Measurements from ENCODE around the gene BRPF1.

BRPF1 gene, protein sequence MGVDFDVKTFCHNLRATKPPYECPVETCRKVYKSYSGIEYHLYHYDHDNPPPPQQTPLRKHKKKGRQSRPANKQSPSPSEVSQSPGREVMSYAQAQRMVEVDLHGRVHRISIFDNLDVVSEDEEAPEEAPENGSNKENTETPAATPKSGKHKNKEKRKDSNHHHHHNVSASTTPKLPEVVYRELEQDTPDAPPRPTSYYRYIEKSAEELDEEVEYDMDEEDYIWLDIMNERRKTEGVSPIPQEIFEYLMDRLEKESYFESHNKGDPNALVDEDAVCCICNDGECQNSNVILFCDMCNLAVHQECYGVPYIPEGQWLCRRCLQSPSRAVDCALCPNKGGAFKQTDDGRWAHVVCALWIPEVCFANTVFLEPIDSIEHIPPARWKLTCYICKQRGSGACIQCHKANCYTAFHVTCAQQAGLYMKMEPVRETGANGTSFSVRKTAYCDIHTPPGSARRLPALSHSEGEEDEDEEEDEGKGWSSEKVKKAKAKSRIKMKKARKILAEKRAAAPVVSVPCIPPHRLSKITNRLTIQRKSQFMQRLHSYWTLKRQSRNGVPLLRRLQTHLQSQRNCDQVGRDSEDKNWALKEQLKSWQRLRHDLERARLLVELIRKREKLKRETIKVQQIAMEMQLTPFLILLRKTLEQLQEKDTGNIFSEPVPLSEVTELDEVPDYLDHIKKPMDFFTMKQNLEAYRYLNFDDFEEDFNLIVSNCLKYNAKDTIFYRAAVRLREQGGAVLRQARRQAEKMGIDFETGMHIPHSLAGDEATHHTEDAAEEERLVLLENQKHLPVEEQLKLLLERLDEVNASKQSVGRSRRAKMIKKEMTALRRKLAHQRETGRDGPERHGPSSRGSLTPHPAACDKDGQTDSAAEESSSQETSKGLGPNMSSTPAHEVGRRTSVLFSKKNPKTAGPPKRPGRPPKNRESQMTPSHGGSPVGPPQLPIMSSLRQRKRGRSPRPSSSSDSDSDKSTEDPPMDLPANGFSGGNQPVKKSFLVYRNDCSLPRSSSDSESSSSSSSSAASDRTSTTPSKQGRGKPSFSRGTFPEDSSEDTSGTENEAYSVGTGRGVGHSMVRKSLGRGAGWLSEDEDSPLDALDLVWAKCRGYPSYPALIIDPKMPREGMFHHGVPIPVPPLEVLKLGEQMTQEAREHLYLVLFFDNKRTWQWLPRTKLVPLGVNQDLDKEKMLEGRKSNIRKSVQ (N-terminal part only)

DNA sequence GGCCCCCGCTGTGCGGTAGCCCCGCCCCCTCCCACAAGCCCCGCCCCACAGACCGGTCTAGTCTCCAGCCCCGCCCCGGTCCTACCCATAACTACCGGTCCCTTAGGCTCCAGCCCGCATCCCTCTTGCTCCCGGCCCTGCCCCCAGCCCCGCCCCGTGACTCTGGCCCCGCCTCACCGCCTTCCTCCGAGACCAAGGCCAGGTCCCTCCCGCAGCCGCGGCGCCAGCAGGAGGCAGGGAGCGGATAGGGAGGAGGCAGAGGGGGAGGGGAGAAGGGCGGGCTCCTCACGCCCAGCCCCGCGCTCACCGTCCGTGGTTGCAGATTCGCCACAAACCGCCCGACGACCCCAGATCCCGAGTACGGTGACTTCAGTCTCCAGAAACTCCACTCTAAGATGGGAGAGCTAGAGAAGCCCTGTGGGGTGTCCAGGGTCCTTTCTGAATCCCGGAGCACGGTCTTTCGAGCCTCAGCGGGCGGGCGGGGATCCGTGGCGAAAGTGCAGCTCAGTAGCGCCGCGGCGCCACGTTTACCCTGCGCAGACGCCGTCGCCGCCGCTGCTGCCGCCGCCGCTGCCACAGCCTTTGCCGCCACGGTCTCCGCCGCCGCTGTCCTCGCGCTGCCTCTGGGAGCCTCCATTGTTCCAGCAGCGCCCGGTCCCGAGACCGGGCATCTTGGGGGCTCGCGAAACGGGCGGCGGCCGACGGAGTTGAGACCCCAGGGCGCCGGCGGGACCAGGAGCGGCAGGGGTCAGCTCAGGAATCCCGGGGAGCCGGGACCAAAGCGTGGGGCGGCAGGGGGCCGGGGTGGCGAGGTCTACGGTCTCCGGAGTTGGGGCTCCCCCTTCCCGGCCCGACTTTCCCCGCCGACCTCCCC is at the start of gene BRPF1:
TSS of gene BRPF1 (plus strand) at position 530 of the 874 bp plus-strand sequence. CDS start 2,406 bp downstream, outside the sequence.
- peak; percentile 99 for DNase-seq (ENCODE audit: low read depth)

DNA sequence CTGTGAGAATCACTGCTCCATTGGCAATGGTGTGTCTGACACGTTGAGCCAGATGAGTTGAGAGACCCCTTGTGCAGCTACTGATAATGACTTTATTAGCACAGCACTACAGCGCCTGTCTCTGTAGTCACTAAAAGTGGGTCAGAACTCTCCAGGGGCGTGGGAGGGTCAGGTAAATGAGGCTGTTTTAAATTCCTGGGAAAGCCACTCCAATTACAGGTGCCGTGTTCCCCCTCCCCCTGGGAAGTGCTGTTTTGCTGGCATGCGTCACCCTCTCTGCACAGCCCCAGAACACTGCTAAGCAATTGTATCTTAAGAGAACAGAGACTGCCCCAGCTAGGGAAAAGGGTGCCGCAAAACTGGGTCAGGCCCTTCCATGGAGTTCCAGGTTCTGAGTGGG is 49.4 kb upstream of the BRPF1 start:
- DNase-seq (ENCODE audit: low read depth), result no peak

DNA sequence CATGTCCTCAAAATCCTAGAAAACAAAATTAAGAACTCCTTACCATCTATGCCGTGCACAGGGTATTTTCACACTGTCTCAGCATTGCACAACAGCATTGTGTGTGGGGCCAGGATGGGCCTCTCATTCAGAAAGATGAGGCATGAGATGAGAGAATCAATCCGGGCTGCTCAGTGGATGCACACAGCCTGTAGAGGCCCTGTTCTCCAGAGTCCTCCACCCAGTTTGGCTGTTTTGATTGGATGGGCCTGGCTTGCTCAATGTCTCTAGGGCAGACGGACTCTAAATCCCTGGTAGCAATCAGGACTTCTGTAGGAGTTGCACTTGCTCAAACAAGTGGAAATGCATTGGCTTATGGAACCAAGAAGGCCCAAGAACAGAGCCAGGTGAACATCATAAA is 48.1 kb upstream of the BRPF1 start:
- no peak for DNase-seq (ENCODE audit: low read depth)

DNA sequence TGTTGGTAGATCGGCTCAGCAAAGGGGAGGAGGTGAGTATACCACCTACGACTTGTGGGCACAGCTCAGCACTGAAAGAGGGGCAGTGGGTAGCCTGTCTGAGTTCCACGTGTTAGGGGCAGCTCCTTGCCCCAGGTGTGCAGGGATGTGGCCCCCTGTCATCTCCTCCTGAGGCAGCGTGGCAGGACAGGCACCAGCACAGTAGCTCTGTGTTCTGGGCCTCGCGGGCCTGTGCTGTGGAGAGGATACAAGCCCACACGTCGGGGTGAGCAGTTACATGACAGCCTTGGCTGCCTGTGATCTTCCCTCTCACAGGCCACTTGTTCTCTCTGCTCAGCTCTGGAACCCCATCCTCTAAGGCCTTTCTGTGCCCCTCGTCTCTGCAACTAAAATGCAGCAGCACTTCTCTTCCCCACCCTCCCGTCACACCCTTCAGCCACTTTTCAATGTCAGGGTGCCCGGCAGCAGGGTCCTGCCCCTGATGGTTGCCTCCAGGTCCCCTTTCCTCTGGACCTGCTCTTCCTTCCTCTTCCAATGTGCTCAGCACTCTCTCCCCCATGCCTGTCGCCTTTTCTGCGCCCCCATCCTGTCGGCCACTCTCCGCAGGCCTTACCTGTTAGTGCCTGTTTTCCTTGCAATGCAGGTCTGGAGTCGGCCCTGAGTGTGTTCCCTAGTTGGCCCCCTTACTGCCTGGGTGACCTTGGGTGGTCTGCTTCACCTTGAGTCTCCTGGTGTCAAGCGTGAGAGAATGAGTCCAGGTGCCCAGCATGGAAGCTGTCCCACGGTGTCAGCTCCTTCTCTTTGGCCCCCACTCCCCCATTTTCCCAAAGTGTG is 46.1 kb upstream of the BRPF1 start:
- DNase-seq (ENCODE audit: low read depth), result no peak

DNA sequence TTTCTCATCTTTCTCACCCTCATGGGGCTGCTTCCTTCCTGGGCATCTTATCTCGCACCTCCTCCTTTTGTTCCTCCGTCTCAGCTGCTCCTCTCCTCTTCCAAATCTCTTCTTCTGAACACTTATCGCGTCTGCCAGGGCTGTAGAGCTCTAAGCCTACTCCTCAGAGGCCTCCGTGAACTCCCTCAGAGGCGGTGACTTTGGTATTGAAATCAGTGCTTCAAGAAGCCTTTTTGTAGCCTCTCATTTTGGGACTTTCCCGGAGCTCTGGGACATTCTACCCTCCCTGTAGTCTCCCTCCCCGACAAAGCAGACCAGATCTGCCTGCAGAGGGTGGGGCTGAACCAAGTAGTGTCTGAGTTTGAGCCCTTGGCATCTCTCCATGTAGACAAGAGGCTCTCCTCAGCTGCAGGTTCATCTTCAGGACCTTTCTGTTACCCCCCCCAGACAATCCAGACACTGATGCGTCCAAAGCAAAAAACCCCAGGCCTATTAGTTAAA is 45.4 kb upstream of the BRPF1 start:
- DNase-seq (ENCODE audit: low read depth), result no peak

DNA sequence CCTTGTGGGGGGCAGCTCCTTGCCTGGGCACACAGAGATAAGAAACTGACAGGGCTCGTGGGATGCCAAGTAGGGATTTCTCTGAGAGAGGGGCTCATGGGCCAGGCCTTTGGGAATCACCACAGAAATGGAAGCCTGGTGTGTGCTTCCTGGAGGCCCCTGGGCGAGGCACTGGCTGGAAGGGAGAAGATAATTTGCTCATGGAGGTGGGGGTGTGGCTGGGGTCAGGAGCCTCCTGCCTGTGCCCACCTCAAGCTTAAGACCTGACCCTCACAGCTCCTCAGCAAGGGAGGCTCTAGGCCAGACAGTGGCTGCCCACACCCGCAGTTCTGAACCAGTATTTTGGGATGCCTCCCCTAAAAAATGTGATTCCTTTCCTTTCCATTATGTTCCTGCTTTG is 44.8 kb upstream of the BRPF1 start:
- DNase-seq (ENCODE audit: low read depth), result no peak

DNA sequence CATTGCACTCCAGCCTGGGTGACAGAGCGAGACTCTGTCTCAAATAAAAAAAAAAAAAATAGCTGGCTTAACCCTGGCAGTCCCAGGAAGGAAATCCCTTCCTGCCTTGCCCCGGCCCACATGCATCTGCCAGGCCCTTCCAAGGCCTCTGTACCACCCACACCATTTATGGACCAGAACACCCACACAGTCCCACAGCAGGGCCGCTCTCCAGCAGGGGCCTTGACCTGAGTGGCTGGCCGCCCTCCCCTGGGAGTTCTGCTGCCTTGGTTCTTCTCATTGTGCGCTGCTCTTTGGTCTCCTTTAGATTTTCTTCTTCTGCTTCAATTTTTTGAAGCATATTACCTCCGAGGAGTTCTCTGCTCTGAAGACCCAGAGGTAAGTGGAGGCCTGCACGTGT is 44.0 kb upstream of the BRPF1 start:
- DNase-seq (ENCODE audit: low read depth), result no peak

DNA sequence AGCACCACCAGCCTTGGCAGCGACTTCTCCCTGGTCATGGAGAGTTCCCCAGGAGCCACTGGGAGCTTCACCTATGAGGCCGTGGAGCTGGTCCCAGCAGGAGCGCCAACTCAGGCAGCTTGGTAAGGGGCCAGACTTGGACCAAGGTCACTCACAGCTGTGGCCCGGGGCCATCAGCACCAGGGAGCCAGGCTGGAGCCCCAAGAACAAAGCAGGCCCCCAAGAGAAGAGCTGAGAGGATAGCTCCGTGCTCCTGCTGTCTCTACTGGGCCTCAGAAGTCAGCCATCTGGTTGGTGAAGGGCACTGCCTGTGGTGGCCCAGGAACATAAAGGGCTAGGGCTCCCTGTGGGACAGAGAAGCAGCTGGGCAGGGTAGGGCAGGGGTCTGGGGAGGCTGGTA is 42.6 kb upstream of the BRPF1 start:
- DNase-seq (ENCODE audit: low read depth), result no peak

DNA sequence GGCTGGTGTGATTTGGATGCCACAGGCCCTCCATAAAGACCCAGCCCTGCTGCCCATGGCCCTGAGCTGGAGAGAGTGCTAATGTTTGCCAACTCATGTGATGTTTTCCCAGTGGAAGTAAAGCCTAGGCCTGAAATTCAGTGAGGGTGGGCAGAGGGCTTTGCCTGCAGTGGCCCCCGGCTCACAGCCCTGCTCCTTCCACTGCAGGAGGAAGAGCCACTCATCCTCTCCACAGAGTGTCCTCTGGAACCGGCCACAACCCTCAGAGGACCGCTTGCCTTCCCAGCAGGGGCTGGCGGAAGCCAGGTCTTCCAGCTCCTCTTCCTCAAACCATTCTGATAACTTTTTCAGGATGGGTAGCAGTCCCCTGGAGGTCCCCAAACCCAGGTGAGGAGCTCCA is 41.8 kb upstream of the BRPF1 start:
- no peak for DNase-seq (ENCODE audit: low read depth)

DNA sequence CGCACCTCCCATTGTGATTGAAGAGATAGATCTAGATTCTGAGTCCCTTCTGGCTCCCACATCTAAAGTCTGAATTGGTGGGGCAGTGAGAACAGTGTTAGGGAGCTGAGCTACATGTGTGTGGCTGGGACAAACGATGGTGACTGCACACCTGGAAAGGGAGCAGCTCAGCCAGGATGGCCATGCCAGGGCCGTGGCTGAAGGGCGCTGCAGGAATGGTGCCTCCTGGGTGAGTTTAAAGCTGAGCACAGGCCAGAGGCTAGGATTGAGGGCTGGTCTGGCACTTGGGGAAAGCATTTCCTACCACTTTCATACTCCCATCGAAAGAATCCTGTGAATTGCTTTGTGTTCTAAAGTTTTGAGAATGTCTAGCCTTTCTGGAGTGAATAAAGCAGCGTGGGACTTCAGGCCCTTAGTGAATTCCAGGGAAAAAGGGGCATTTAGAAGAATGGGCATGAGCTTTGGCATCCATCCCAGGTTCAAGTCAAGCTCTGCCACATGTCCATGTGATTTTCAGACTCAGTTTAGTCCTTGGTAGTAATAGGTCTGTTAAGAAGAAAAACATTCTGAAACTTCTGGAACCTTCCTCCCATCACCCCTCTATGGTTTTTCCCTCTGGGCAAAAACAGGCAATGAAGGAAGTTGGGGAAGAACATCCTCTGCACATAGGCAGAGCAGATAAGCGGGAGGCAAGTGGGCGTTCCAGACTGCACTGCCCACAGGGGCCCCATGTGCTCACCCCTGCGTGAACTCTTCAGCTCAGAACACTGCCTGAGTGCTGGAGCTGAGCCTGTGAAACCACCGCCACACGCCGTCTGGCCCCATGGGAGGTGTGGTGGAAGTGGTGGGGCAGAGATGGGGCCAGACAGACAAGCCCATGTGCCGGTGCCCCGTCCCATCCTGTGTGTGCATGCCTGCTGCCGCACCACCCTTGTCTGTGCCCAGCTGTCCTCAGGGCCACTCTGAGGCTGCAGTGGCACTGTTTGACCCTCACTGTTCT is 40.8 kb upstream of the BRPF1 start:
- DNase-seq (ENCODE audit: low read depth), result no peak

DNA sequence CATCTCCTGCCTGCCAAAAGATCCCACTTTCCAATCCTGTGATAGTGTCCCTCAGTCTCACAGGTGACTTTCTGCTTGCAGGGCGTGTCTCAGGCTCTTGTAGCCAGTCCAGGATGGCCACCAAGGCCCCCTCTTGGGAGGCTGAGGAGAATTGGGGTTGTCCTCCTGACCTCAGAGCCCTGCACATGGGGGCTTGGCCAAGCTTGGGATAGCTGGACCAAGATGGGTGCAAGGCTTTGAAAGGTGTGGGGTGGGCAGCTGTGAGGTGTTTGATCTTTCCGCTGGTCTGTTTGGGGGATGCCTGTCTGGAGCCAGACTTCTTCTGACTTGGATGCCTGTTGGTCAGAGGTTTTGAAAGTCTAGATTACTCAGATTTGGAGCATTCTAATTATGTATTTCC is 39.9 kb upstream of the BRPF1 start:
- no peak for DNase-seq (ENCODE audit: low read depth)

DNA sequence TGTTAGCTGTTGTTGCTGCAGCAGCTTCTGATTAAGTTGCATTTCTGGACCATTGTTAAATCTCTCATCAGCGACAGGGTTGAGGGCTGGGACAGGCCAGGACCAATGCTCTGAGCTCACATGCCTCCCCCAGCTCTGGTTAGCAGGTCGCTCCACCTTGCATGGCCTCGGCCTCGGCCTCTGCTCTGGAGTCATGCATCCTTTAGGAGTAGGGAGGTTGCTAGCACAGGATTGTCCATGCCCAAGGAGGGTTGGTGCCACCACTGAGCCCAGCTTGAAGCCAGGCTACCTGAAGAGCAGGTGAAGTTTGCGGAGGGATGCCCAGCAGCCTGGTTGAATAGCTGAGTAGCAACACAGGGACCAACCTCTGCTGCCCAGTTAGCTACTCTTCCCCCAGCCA is 39.1 kb upstream of the BRPF1 start:
- no peak for DNase-seq (ENCODE audit: low read depth)

DNA sequence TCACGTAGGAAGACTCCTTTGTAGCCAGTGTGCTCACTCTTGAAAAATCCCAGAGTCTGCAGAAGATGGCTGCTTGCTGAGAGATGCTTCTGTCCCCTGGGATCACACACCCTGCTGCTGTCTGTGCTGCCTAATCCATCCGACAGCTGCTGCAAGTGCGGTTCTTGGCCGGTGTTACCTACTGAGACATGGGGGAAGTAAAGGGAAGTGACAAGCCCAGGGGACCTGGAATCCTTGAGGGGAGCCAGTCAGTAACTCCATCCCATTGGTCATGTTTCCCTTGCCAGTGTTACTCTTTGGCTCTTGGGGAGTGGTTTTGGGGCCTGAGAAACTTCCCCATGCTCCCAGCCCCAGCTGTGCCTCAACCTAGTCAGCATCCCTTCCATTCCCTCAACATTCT is 36.2 kb upstream of the BRPF1 start:
- DNase-seq (ENCODE audit: low read depth), result no peak

DNA sequence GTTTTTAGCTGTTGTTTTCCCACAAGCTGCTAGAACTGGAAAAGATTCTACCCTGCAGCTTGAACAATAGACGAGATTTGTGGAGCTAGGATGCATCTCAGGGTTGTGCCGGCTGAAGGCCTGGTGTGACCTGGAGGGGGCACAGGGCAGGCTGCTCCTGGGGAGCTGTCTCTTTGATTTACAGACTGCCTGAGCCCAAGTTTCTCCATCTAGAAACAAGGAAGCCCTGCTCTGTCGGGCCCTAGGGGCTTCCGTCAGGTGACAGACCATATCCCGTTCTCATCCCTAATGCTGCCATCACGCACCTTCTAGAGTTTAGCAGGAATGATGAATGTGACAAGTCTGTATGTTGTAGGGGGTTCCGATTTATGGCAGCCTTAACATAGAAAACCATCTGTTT is 35.8 kb upstream of the BRPF1 start:
- no peak for DNase-seq (ENCODE audit: low read depth)

DNA sequence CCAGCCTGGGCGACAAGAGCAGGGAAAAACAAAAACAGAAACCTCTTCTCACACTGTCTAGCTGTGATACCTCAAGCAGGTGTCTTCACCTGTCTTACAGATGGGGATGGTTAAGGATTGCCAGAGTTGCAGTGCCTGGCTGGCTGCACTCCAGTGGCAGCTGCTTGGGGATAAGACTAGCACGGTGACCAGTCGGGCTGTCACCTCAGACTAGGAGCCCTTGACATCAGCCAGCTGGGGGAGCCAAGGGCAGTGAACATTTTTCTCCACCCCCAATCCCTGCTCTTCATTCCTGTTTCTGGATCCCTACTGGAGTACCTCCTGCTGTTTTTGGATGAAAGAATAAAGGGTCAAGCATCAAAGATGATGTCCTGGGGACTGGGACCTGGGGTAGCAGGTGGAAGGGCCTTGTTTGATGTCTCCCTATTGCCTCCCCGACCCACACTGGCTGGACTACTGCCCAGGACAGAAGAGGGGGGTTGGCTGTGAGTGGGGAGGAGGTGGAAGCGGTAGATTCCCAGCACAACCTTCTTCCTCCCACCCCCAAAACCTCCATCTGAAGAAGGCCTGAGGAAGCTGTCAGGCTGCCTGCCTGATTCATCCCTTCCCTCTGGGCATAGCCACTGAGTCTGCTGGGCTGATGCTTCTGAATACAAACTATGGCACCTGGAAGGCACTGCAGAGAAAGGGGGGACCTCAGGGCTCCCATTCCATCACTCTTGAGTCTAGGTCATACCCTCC is 34.9 kb upstream of the BRPF1 start:
- no peak for DNase-seq (ENCODE audit: low read depth)

DNA sequence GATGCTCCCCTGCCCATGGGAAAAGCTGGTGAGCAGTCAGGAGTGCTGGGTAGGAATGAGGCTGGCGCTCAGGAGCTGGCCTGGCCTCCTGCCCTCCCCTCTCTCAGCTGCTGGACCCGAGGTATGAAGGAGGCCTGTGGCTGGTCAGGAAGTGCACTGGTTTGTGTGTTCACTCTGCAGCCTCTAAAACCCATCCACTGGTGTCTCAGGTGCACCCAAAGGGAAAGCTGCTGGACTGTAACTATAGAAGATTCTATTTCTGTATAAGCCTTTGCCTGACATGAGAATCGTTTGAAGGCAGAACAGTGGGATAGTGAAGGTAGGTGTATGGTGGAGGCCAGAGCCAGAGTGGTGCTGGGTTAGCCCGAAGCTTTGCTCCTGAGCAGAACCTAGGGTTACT is 33.6 kb upstream of the BRPF1 start:
- no peak for DNase-seq (ENCODE audit: low read depth)

DNA sequence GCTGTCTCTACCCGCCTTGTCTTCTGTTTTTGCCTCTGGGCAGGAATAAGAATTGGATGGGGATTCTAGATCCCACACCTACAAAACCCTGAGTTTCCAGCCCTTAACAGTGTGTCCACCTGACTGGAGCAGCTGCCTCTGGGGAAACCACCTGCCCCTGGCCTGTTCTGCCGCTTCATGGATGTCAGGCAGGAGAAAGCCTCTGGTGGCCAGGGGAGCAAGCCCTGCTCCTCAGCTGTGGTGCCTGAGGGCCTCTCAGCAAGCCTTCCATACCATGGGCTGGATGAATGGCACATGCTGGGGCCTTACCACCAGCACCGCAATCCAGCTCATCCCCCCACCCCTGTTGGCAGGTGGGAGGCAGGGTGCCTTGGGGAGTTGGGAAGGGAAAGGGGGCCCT is 33.2 kb upstream of the BRPF1 start:
- DNase-seq (ENCODE audit: low read depth), result no peak

DNA sequence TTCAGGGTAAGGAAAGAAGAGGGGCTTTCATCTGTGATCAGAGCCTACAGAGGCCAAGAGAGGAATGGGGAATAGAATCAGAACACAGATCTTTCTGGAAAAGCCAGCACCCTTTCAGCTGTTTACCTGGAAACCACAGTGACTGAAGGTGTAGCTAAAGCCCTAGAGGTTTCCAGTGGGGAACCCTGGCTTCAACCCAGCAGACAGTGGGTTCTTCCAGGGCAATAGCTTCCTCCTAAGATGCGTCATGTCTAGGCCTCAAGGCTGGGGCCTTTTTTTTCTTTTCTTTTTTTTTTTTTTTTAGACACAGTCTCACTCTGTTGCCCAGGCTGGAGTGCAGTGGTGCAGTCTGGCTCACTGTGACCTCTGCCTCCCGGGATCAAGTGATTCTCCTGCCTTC is 31.0 kb upstream of the BRPF1 start:
- no peak for DNase-seq (ENCODE audit: low read depth)

DNA sequence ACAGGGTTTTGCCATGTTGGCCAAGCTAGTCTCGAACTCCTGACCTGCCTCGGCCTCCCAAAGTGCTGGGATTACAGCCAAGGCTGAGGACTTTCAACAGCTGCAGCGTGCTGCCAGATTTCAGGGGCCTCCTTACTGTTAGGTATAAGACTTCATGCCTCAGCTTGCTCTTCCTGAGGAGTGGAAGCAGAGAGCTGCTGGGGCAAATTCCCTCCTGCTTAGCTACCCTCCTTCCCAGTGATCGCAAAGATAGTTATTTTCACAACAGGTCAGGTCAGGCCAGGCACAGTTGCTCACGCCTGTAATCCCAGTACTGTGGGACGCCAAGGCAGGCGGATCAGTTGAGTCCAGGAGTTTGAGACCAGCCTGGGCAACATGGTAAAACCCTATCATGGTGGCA is 30.5 kb upstream of the BRPF1 start:
- DNase-seq (ENCODE audit: low read depth), result no peak
